GM18511 (cell line): ENCODE results near the gene TECPR1.
"Not testable (repeated sequence)": the region's sequence is repeated elsewhere in the genome, so short reads cannot be mapped to it uniquely, and the experiment has no call there.

ENCODE experiments used
- ATAC-seq: cut with Tn5 transposase; IDR thresholded peaks from one replicate; pipeline ENCODE4 v1.9.1; 2021; ENCODE audit warnings: mild to moderate bottlenecking, moderate library complexity; ENCODE audit not compliant: unreplicated experiment

Gene TECPR1

DNA sequence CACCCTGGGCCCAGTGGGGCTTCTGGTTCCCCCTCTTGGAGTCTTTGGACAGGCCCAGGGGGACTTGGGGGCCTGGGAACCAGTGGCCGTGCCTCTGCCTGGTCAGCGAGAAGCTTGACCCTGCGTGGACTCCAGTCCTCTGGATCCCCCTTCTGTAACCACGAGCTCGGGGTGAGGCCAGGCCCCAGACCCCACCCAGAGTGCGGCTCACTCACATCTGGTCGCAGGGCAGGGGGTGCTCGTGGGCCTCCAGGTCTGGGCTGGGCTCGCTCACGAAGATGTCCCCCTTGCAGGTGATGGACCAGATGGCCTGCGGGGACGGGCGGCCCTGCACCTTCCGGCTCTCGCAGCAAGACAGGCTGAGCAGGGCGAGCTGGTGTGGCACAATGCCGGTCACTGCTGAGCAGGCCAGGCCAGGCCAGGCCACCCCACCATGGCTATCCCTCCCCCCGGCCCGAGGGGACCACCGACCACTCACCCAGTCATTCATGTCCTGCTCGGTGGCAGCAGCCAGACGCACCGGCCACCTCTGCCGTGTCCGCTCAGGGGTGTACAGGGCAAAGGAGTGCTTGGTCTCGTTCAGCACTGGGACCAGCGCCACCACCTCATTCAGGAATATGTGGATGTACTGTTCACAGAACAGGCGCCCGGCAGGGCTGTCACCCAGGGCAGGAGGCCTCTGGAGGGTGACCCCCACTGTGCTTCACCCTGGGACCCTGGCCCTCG lies 21.1 kb downstream of the TECPR1 start:
- no peak for ATAC-seq

DNA sequence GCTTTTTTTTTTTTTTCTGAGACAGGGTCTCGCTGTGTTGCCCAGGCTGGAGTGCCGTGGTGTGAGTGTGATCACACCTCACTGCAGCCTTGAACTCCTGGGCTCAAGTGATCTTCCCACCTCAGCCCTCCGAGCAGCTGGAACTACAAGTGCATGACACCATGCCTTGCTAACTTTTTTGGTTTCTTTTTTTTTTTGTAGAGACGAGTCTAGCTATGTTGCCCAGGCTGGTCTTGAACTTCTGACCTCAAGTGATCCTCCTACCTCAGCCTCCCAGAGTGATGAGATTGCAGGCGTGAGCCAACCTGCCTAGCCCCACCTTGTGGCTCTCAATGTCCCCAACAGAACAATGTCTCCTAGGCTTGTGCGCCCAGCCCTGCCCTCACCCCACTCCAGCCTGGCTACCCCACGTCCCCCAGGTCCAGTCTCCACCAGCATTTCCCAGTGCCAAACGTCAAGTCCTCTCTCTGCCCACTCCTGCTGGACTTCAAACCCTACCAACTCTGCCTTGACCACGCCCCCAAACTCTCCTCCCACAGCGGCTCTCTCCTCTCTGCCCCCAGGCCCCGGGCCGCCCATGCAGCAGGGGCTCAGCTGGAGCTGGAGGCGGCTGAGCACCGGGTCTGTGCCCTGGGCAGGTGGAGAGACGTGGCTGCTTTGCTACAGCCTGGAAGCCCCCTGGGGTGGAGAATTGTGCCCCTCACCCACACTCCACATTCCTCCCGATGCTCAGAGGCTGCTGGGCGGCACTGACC lies 21.9 kb downstream of the TECPR1 start:
- no peak for ATAC-seq

DNA sequence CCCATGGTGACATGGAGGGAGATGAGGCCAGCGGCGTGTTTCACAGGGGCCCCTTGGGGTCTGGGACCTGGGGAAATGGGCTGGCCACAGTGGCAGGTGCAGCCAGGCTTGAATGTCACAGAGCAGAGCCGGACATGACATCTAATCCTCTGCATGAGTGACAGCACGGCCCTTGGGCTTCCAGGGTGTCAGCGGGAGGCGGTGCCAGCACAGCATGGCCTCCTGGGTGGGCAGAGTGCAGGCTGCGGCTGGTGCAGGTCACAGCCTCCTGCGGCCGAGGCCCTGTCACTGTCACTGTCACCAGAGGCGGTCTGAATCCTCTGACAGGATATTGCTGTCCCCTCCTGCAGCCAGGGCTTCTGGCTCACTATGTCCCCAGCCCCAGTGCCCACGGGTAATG lies 22.6 kb downstream of the TECPR1 start:
- ATAC-seq: no peak

DNA sequence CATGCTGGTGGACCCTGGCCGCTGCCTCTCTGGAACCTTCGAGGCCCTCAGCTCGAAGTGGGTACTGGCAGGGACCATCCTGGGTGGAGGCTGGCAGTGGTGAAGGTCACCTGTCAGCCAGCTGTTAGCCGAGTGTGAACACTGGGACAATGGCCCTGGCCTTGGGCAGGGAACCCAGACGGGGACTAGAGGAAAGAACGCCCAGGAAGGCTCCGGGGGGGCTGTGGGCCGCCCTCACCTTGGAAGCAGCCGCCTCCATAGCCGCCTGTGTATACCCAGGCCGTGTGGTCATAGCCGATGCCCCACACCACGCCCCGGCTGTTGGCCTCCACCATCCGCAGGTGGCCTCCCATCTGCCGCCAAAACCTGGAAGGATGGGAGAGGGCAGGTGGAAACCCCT lies 23.2 kb downstream of the TECPR1 start:
- no peak for ATAC-seq

GRCh38 chr7:98227939-98228338 lies 24.1 kb downstream of the TECPR1 start:
- ATAC-seq: no peak

GRCh38 chr7:98225913-98226614 lies 26.0 kb downstream of the TECPR1 start:
- no peak for ATAC-seq

DNA sequence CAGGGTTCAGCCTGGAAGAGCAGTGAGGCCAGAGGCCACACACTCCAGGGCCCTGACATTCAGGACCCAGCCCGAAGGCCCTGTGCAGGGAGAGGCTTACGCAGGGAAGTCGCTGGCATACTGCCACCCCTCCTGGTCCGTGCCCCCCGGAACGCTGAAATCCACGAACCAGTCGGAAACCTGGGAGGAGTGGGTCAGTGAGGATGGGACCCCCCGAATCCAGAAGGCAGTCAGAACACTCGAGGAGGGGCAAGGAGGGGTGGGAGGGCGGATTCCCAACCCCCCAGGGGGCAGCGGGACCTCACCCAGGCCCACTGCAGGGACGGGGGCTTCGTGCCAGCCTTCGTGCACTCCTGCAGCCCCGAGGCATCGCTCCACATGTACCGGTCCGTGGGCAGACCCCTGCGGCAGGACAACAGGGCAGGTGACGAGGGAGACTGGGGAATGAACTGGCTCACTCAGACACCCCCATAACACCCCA lies 27.3 kb downstream of the TECPR1 start:
- ATAC-seq: no peak

DNA sequence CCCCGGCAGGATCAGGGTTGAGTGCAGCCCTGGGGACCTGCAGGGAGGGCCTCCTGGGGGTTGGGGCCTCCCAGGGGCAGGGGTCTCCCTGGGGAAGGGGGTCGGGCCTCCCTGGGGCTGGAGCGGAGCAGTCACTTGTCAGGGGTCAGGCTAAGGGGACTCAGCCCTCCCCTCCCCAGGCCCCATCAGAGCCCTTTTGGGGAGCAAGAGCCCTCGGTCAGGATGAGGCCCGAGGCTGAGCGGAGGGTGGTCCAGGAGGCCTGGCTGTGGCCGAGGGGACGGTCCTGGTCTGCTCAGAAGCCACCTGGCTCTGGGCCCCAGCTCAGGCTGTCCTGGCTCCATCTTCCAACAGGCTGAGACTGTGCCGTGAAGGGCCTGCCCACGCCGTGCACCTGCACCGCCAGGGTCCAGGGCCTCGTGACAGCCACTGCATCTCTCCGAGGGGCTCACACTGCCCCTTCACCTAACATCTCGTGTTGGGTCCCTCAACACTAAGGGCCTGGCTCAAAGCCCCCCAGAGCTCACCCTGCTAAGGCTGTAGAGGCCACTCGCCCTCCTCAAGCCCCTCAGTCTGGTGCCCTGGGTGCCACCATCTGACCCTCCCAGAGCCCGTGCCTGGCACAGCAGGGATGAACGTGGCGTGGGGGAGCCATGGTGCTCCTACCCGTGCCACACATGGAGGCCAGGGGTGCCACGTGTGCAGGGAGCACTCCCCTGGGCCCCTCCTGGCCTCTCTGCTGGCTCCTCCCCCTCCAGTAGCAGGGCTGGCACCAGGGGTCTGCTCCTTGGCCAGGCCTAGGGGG lies 27.9 kb downstream of the TECPR1 start:
- ATAC-seq: no peak

DNA sequence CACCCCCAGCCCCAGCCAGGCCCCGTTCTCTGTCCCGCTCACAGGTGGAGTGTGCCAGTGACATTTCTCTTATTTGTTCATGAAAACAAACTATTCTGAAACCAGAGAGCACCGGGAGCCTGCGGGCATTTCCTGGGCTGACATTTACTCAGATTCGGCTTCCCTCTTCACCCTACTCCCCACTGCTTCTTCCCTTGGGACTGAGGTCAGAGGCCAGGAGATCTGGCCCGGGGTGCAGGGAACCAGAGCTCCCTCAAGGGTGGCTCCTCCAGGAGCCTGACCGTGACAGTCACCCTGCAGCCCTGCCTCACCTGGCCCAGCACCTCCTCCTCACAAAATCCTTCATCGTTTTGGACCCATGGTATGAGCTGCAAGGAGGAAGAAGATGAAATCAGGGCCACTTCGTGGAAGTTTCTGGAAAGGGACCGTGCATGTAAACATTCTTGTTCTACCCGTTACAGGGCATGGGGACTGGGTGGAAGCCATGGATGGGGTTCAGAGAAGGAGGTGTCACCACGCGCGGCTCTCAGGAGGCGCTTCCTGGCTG lies 28.6 kb downstream of the TECPR1 start:
- no peak for ATAC-seq

GRCh38 chr7:98222533-98223195 lies 29.4 kb downstream of the TECPR1 start:
- ATAC-seq: no peak

GRCh38 chr7:98221611-98222532 lies 30.2 kb downstream of the TECPR1 start:
- ATAC-seq: no peak

GRCh38 chr7:98219382-98219781 lies 32.6 kb downstream of the TECPR1 start:
- not testable (repeated sequence) for ATAC-seq

DNA sequence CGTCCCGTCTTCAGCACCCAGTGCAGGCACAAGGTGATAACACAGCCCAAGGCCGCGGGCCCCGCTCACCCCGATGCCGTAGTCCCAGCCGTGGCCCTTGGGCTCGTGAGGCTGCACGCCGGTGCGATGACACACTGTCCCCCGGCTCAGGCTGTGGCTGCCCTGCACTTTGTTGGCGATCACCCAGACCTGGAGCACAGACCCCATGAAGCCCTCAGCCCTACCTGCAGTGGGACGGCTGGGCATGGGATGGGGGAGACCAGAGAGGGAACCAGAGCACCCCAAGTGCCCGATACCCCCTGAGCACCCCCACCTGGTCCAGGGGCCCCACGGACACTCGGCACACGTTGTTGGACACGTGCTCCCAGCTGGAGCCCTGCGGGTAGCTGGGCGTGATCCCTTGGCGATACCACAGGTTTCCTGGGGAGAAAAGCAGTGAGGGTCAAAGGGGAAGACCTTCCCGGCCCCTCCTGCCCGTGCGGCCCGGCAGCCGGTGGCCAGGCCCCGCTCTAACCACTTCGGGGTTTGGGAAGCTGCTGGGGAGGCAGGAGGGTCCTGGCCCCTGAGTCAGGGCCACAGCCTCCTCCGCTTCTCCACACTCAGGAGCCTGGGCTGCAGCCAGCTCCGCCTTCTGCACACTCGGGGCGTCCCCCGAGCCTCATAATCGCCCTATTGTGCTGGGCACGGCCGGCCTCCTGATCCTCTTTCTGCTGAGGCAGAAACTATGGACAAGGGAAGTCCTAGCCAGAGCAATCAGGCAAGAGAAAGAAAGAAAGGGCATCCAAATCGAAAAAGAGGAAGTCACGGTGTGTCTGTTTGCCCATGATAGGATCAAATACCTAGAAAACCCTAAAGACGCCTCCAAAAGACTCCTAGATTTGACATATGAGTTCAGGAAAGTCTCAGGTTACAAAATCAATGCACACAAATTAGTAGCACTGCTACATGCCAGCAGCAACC lies 34.1 kb downstream of the TECPR1 start:
- no peak for ATAC-seq

GRCh38 chr7:98216941-98217622 lies 35.0 kb downstream of the TECPR1 start:
- no peak for ATAC-seq

- ATAC-seq: no peak
These were observed 36.2 kb downstream of the TECPR1 start for GRCh38 chr7:98215561-98216495.

DNA sequence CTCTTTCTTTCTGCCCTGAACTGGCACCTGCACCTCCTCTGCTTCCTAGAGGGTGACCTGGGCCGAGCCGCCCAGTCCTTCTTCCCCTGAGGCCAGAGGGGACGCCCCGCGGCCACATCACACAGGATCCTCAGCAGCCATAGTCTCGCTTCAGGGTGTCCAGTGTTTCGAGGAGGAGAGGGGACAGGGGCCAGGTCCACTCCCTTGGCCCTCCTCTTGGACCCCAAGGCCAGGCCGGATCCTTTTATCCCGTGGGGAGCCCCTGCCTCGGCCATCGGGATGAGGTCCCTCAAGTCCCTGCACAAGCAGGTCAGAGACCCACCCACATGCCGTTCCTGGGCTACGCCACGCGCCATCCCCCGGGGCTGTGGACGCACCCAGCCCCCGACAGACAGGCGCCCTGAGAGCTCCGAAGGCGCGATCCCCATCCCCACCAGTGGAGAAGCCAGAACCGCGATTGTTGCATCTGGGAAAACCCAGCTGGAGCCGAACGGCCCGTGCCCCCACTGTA lies 37.2 kb downstream of the TECPR1 start:
- no peak for ATAC-seq
